GM12878 (cell line): ENCODE results near the gene ABCC3.

ENCODE experiments used
- CTCF ChIP-seq, 3 experiments: IDR thresholded peaks in 2 of 3; conservative IDR thresholded peaks in 1 of 3; 2 replicates each; pipeline ENCODE4 v1.5.1; 2011; ENCODE audit warnings: low read depth in 3 of 3, low read length in 3 of 3, mild to moderate bottlenecking in 3 of 3, control low read depth in 2 of 3, moderate library complexity in 2 of 3, inconsistent platforms in 1 of 3, mixed read lengths in 1 of 3; ENCODE audit not compliant: control insufficient read depth in 2 of 3, insufficient read depth in 1 of 3; ENCODE audit errors: extremely low read depth in 1 of 3
- EGR1 ChIP-seq, 2 experiments: IDR thresholded peaks; 1 replicate in 1 of 2; 2 replicates in 1 of 2; pipeline ENCODE4 v1.6.1; 2011 to 2012; ENCODE audit warnings: low read depth in 2 of 2, low read length in 2 of 2, borderline replicate concordance in 1 of 2, mild to moderate bottlenecking in 1 of 2, moderate library complexity in 1 of 2
- MLLT1 ChIP-seq: fragments of 450-650 bp; IDR thresholded peaks from 2 replicates; pipeline ENCODE4 v1.6.1; 2016; ENCODE audit warnings: mild to moderate bottlenecking
- POLR2A ChIP-seq: IDR thresholded peaks from 2 replicates; pipeline ENCODE4 v1.6.1; 2011; ENCODE audit warnings: low read depth, mild to moderate bottlenecking, low read length
- SREBF1 ChIP-seq: IDR thresholded peaks from 2 replicates; pipeline ENCODE4 v1.6.1; 2012; ENCODE audit warnings: mild to moderate bottlenecking, low read length

- TF ChIP-seq POLR2A (no peak), EGR1 (IDR thresholded peaks at IDR 0.05; ENCODE audit: borderline replicate concordance in 1 of 2, low read depth in 2 of 2, low read length in 2 of 2) (no peak), CTCF (IDR thresholded peaks at IDR 0.05 in 2 of 3, conservative IDR thresholded peaks at IDR 0.05 in 1 of 3; ENCODE audit: control insufficient read depth in 2 of 3, extremely low read depth in 1 of 3, insufficient read depth in 1 of 3, low read depth in 3 of 3, low read length in 3 of 3) (no peak), SREBF1 (no peak), MLLT1 (no peak)
Observed at GRCh38 chr17:50631908-50632571, 2.6 kb upstream of the ABCC3 start.
